Natural killer cell (primary cell): ENCODE data around the gene GATAD2A. TPM values are rescaled to one million over a fixed set of nuclear protein-coding genes. Genes with fewer than 3 reads are reported as not detected.
A peak's percentile ranks its signal among the peaks of the same experiment; 100 is the strongest.

ENCODE experiments used
- ATAC-seq, 3 donors: fragments of 150-1000 bp in 2 of 3; fragments of 200-7000 bp in 1 of 3; cut with Tn5 transposase; 1 replicate in 1 of 3; 2 replicates in 2 of 3; pipeline ENCODE4 v1.10.0; 2021; ENCODE audit warnings: mild to moderate bottlenecking in 2 of 3, moderate library complexity in 2 of 3
- DNase-seq, 2 donors: peaks; one replicate each; pipeline versions ENCODE4 v3.0.0 to v3.0.0-alpha.2; 2013 to 2021; ENCODE audit warnings: mixed read lengths in 1 of 2
- H3K27ac ChIP-seq: one replicate; pipeline ENCODE4 v1.5.1; 2013; ENCODE audit warnings: mild to moderate bottlenecking, low read length
- H3K27me3 ChIP-seq: one replicate; pipeline ENCODE4 v1.6.1; 2013; ENCODE audit warnings: low read length; ENCODE audit not compliant: control insufficient read depth, insufficient read depth
- H3K36me3 ChIP-seq: one replicate; pipeline ENCODE4 v1.6.1; 2013; ENCODE audit warnings: low read length; ENCODE audit not compliant: control insufficient read depth, insufficient read depth
- H3K4me1 ChIP-seq: one replicate; pipeline ENCODE4 v1.6.1; 2013; ENCODE audit warnings: low read length; ENCODE audit not compliant: control insufficient read depth, insufficient read depth
- H3K4me3 ChIP-seq: one replicate; pipeline ENCODE4 v1.5.1; 2013; ENCODE audit warnings: low read length
- H3K9me3 ChIP-seq: one replicate; pipeline ENCODE4 v1.6.1; 2013; ENCODE audit warnings: low read length; ENCODE audit not compliant: control insufficient read depth, insufficient read depth
- H3K27ac Mint-ChIP-seq, 2 donors: one replicate each; pipeline ENCODE4 v1.8.0; 2022; ENCODE audit warnings: mild to moderate bottlenecking in 2 of 2, mixed read lengths in 2 of 2, moderate library complexity in 1 of 2
- H3K27me3 Mint-ChIP-seq, 2 donors: one replicate each; pipeline ENCODE4 v1.8.0; 2022; ENCODE audit warnings: low read depth in 2 of 2, mixed read lengths in 2 of 2
- H3K36me3 Mint-ChIP-seq: one replicate; pipeline ENCODE4 v1.8.0; 2022; ENCODE audit warnings: mixed read lengths
- H3K4me1 Mint-ChIP-seq, 2 donors: one replicate each; pipeline ENCODE4 v1.8.0; 2022; ENCODE audit warnings: mixed read lengths in 2 of 2
- H3K4me3 Mint-ChIP-seq: one replicate; pipeline ENCODE4 v1.8.0; 2022; ENCODE audit warnings: mild to moderate bottlenecking, moderate library complexity, mixed read lengths
- H3K9me3 Mint-ChIP-seq, 2 donors: one replicate each; pipeline ENCODE4 v1.8.0; 2022; ENCODE audit warnings: mixed read lengths in 2 of 2
- WGBS: methylation state at CpG from one replicate; pipeline ENCODE4 v1.1.7; 2013; ENCODE audit warnings: missing lambda C conversion rate; ENCODE audit not compliant: insufficient coverage; 5-methylcytosine and 5-hydroxymethylcytosine counted together
- intact Hi-C: fragments of 100-400 bp; cut with micrococcal nuclease; formaldehyde crosslinking; loops from one replicate; pipeline ENCODE4 v1.14.2; 2022
- total RNA-seq, 4 donors: library from RNA; stranded (reverse); fragments of 120-200 nt in 1 of 4; gene quantifications; one replicate each; pipeline versions ENCODE4 v1.2.3 to v1.2.4, GENCODE V29; 2013 to 2022
- TF ChIP-seq, protein P1 (sequence below): fragments of 200-600 bp; IDR thresholded peaks from one replicate; pipeline ENCODE4 v1.8.0; 2022; ENCODE audit warnings: antibody characterized with exemption

The GATAD2A gene
- total RNA-seq, 3 donors from 2014 or later (not counting 1 experiment from before 2014, with no cell fraction given): 209 to 232 (median 230) TPM

DNA sequence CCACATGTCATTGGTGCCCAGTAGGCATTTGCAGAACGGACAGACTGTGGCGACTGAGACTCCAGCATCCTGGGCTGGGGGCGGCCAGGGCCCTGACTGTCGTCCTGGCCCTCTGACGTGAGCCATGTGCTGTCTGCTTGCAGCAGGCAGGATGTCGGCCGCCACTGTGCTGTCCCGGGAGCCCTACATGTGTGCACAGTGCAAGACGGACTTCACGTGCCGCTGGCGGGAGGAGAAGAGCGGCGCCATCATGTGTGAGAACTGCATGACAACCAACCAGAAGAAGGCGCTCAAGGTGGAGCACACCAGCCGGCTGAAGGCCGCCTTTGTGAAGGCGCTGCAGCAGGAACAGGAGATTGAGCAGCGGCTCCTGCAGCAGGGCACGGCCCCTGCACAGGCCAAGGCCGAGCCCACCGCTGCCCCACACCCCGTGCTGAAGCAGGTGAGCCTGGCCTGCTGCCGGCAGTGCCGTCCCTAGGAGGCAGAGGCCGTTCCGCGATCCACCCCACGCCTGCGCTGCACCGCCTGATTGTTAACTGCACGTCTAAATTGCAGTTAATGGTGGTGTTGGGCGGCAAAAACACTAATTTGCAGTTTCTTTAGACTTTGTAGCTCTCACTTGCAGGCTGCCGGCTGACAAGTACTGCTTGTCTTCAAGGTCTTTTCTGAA is 95.6 kb downstream of the GATAD2A start:
- Histone ChIP-seq H3K9me3 (no peaks in the 10 kb centered on the region), H3K4me1 (peaks cover 12% of the 10 kb centered on the region), H3K27ac (no peak overlapping the region), H3K36me3 (peaks cover 96% of the 10 kb centered on the region), H3K4me3 (no peak overlapping the region), H3K27me3 (no peaks in the 10 kb centered on the region)
- no peaks in the 10 kb centered on the region for H3K9me3 Mint-ChIP-seq
- H3K27ac Mint-ChIP-seq: no peak overlapping the region
- no peaks in the 10 kb centered on the region for H3K36me3 Mint-ChIP-seq
- H3K4me1 Mint-ChIP-seq: peaks cover 0 to 19% of the 10 kb centered on the region in 2 donors
- no peak overlapping the region for H3K4me3 Mint-ChIP-seq
- H3K27me3 Mint-ChIP-seq: no peaks in the 10 kb centered on the region
- ATAC-seq: no peak
- TF ChIP-seq, protein P1, sequence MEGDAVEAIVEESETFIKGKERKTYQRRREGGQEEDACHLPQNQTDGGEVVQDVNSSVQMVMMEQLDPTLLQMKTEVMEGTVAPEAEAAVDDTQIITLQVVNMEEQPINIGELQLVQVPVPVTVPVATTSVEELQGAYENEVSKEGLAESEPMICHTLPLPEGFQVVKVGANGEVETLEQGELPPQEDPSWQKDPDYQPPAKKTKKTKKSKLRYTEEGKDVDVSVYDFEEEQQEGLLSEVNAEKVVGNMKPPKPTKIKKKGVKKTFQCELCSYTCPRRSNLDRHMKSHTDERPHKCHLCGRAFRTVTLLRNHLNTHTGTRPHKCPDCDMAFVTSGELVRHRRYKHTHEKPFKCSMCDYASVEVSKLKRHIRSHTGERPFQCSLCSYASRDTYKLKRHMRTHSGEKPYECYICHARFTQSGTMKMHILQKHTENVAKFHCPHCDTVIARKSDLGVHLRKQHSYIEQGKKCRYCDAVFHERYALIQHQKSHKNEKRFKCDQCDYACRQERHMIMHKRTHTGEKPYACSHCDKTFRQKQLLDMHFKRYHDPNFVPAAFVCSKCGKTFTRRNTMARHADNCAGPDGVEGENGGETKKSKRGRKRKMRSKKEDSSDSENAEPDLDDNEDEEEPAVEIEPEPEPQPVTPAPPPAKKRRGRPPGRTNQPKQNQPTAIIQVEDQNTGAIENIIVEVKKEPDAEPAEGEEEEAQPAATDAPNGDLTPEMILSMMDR: no peak
- no peak for DNase-seq
- WGBS: 96% methylated on average over 34 of the region's 34 CpGs
- intact Hi-C loops: no loop called here

DNA sequence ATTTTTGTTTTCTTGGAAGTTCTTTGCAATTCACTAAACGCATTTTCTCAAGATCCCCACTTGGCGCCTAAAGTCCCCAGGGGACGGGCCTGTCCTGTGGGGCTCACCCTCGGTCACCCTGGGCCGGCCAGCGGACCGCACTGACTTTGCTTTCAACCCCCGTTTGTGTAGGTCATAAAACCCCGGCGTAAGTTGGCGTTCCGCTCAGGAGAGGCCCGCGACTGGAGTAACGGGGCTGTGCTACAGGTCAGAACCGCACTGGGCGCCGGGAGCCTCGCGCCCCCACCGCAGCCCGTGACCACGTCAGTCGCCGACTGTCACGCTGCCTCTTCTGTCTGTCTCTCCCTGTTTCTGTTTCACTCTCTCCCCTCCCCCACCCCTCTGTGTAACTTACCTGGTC is 96.3 kb downstream of the GATAD2A start:
- TF ChIP-seq, protein P1: no peak
- no peaks in the 10 kb centered on the region for H3K27me3 ChIP-seq
- Mint-ChIP-seq H3K4me3 (no peak overlapping the region), H3K27me3 (no peaks in the 10 kb centered on the region), H3K9me3 (no peaks in the 10 kb centered on the region), H3K36me3 (no peaks in the 10 kb centered on the region), H3K4me1 (peaks cover 0 to 12% of the 10 kb centered on the region in 2 donors), H3K27ac (peak overlapping the region in 1 of 2 donors; percentile 48)
- H3K36me3 ChIP-seq: peaks cover 96% of the 10 kb centered on the region
- ATAC-seq (no peak), DNase-seq (no peak)
- H3K27ac ChIP-seq: no peak overlapping the region
- no peak overlapping the region for H3K4me3 ChIP-seq
- WGBS: 96% methylated on average over 26 of the region's 26 CpGs
- peaks cover 11% of the 10 kb centered on the region for H3K4me1 ChIP-seq
- H3K9me3 ChIP-seq: no peaks in the 10 kb centered on the region
- intact Hi-C loops: no loop called here

GRCh38 chr19:19502281-19502680 is 96.8 kb downstream of the GATAD2A start:
- Histone ChIP-seq H3K27me3 (no peaks in the 10 kb centered on the region), H3K4me3 (no peak overlapping the region), H3K27ac (no peak overlapping the region), H3K4me1 (peaks cover 6% of the 10 kb centered on the region), H3K9me3 (no peaks in the 10 kb centered on the region), H3K36me3 (peaks cover 96% of the 10 kb centered on the region)
- no peaks in the 10 kb centered on the region for H3K36me3 Mint-ChIP-seq
- peaks cover 0 to 8% of the 10 kb centered on the region in 2 donors for H3K4me1 Mint-ChIP-seq
- no peaks in the 10 kb centered on the region for H3K27me3 Mint-ChIP-seq
- H3K27ac Mint-ChIP-seq: peak overlapping the region in 1 of 2 donors; percentile 48
- intact Hi-C loops: no loop called here
- TF ChIP-seq, protein P1: no peak
- DNase-seq (no peak), ATAC-seq (no peak)
- no peak overlapping the region for H3K4me3 Mint-ChIP-seq
- WGBS: 98% methylated on average over 19 of the region's 19 CpGs
- H3K9me3 Mint-ChIP-seq: no peaks in the 10 kb centered on the region
